Activated CD4-positive, alpha-beta T cell treated with anti-CD3 and anti-CD28 coated beads, Interleukin-2, amount 10 ng/mL, durations not matched to agents 24 days and 14 days (primary cell): ENCODE data around the gene CHST6. TPM values are rescaled to one million over a fixed set of nuclear protein-coding genes. Genes with fewer than 3 reads are reported as not detected.
A peak's percentile ranks its signal among the peaks of the same experiment; 100 is the strongest.
"Not testable (repeated sequence)": the region's sequence is repeated elsewhere in the genome, so short reads cannot be mapped to it uniquely, and the experiment has no call there.

Experiments used
- DNase-seq: peaks from one replicate; pipeline ENCODE4 v3.0.0; 2022
- H3K27ac Mint-ChIP-seq: one replicate; pipeline ENCODE4 v1.8.0; 2022; ENCODE audit warnings: mild to moderate bottlenecking, mixed read lengths
- H3K27me3 Mint-ChIP-seq: one replicate; pipeline ENCODE4 v1.8.0; 2022; ENCODE audit warnings: mixed read lengths
- H3K36me3 Mint-ChIP-seq: one replicate; pipeline ENCODE4 v1.8.0; 2022; ENCODE audit warnings: low read depth, mild to moderate bottlenecking, mixed read lengths
- H3K4me1 Mint-ChIP-seq: one replicate; pipeline ENCODE4 v1.8.0; 2021; ENCODE audit warnings: mixed read lengths
- H3K4me3 Mint-ChIP-seq: one replicate; pipeline ENCODE4 v1.8.0; 2022; ENCODE audit warnings: mild to moderate bottlenecking, moderate library complexity, mixed read lengths
- H3K9me3 Mint-ChIP-seq: one replicate; pipeline ENCODE4 v1.8.0; 2021; ENCODE audit warnings: mixed read lengths
- intact Hi-C: fragments of 100-400 bp; cut with micrococcal nuclease; formaldehyde crosslinking; loops from one replicate; pipeline ENCODE4 v1.15.1; 2023
- total RNA-seq: library from RNA; stranded (reverse); gene quantifications from 2 replicates; pipeline ENCODE4 v1.2.3, GENCODE V29; 2022

The CHST6 gene
- total RNA-seq, 1 donor from 2014 or later: not detected

GRCh38 chr16:75526032-75526790 is 31.0 kb upstream of the CHST6 start:
- no peaks in the 10 kb centered on the region for H3K4me1 Mint-ChIP-seq
- no peaks in the 10 kb centered on the region for H3K27me3 Mint-ChIP-seq
- no peak overlapping the region for H3K27ac Mint-ChIP-seq
- no peak for DNase-seq
- no peaks in the 10 kb centered on the region for H3K9me3 Mint-ChIP-seq
- H3K4me3 Mint-ChIP-seq: no peak overlapping the region
- intact Hi-C loops: no loop called here
- no peaks in the 10 kb centered on the region for H3K36me3 Mint-ChIP-seq

GRCh38 chr16:75519175-75519574 is 23.9 kb upstream of the CHST6 start:
- intact Hi-C loops: no loop called here
- peaks cover 10% of the 10 kb centered on the region for H3K4me1 Mint-ChIP-seq
- H3K27me3 Mint-ChIP-seq: peaks cover 11% of the 10 kb centered on the region
- no peak overlapping the region for H3K27ac Mint-ChIP-seq
- DNase-seq: no peak
- no peaks in the 10 kb centered on the region for H3K9me3 Mint-ChIP-seq
- no peak overlapping the region for H3K4me3 Mint-ChIP-seq
- peaks cover 3% of the 10 kb centered on the region for H3K36me3 Mint-ChIP-seq

- not testable (repeated sequence) for H3K27ac Mint-ChIP-seq, H3K9me3 Mint-ChIP-seq, H3K36me3 Mint-ChIP-seq, H3K4me1 Mint-ChIP-seq
- peak; percentile 78 for DNase-seq
- Mint-ChIP-seq H3K4me3 (peak overlapping the region; percentile 82), H3K27me3 (peaks cover 11% of the 10 kb centered on the region)
- intact Hi-C loops: loop anchor here (2.0 kb wide), 2 partner anchors 48 to 132 kb away; no protein-coding TSS in a partner anchor
These were observed 21.1 kb upstream of the CHST6 start for GRCh38 chr16:75516189-75516966.

- Mint-ChIP-seq H3K36me3 (peaks cover 3% of the 10 kb centered on the region), H3K4me3 (no peak overlapping the region), H3K9me3 (no peaks in the 10 kb centered on the region), H3K27me3 (peaks cover 11% of the 10 kb centered on the region), H3K4me1 (peaks cover 10% of the 10 kb centered on the region), H3K27ac (no peak overlapping the region)
- DNase-seq: no peak
- intact Hi-C loops: no loop called here
These were observed 19.1 kb upstream of the CHST6 start for GRCh38 chr16:75514296-75514695.

GRCh38 chr16:75506574-75506973 is 11.3 kb upstream of the CHST6 start:
- no peak overlapping the region for H3K4me3 Mint-ChIP-seq
- H3K27me3 Mint-ChIP-seq: peaks cover 15% of the 10 kb centered on the region
- H3K9me3 Mint-ChIP-seq: no peaks in the 10 kb centered on the region
- intact Hi-C loops: no loop called here
- no peak for DNase-seq
- no peak overlapping the region for H3K27ac Mint-ChIP-seq
- H3K36me3 Mint-ChIP-seq: no peaks in the 10 kb centered on the region
- H3K4me1 Mint-ChIP-seq: no peaks in the 10 kb centered on the region

- DNase-seq: no peak
- intact Hi-C loops: no loop called here
- no peak overlapping the region for H3K4me3 Mint-ChIP-seq
- no peaks in the 10 kb centered on the region for H3K4me1 Mint-ChIP-seq
- H3K9me3 Mint-ChIP-seq: no peaks in the 10 kb centered on the region
- H3K27me3 Mint-ChIP-seq: peaks cover 15% of the 10 kb centered on the region
- no peaks in the 10 kb centered on the region for H3K36me3 Mint-ChIP-seq
- no peak overlapping the region for H3K27ac Mint-ChIP-seq
These were observed 10.9 kb upstream of the CHST6 start for GRCh38 chr16:75506107-75506506.

GRCh38 chr16:75503801-75504200 is 8.6 kb upstream of the CHST6 start:
- intact Hi-C loops: no loop called here
- Mint-ChIP-seq H3K4me3 (no peak overlapping the region), H3K36me3 (no peaks in the 10 kb centered on the region), H3K4me1 (no peaks in the 10 kb centered on the region), H3K27ac (no peak overlapping the region), H3K27me3 (peaks cover 19% of the 10 kb centered on the region), H3K9me3 (no peaks in the 10 kb centered on the region)
- no peak for DNase-seq

GRCh38 chr16:75502916-75503605 is 7.8 kb upstream of the CHST6 start:
- no peaks in the 10 kb centered on the region for H3K4me1 Mint-ChIP-seq
- peaks cover 17% of the 10 kb centered on the region for H3K27me3 Mint-ChIP-seq
- no peak overlapping the region for H3K27ac Mint-ChIP-seq
- no peaks in the 10 kb centered on the region for H3K9me3 Mint-ChIP-seq
- no peaks in the 10 kb centered on the region for H3K36me3 Mint-ChIP-seq
- DNase-seq: no peak
- intact Hi-C loops: no loop called here
- no peak overlapping the region for H3K4me3 Mint-ChIP-seq

- intact Hi-C loops, H3K4me3 Mint-ChIP-seq, H3K9me3 Mint-ChIP-seq: not testable (repeated sequence)
These were observed 6.6 kb upstream of the CHST6 start for GRCh38 chr16:75501820-75502219.

GRCh38 chr16:75501359-75501758 is 6.1 kb upstream of the CHST6 start:
- H3K9me3 Mint-ChIP-seq: no peaks in the 10 kb centered on the region
- no peak overlapping the region for H3K27ac Mint-ChIP-seq
- H3K4me3 Mint-ChIP-seq: no peak overlapping the region
- peaks cover 22% of the 10 kb centered on the region for H3K27me3 Mint-ChIP-seq
- no peaks in the 10 kb centered on the region for H3K36me3 Mint-ChIP-seq
- no peak for DNase-seq
- no peaks in the 10 kb centered on the region for H3K4me1 Mint-ChIP-seq
- intact Hi-C loops: no loop called here

More at GRCh38 chr16:75501820-75502219, 6.6 kb upstream of the CHST6 start:
- not testable (repeated sequence) for DNase-seq, H3K4me1 Mint-ChIP-seq, H3K27ac Mint-ChIP-seq, H3K36me3 Mint-ChIP-seq
- peaks cover 27% of the 10 kb centered on the region for H3K27me3 Mint-ChIP-seq

GRCh38 chr16:75498605-75499322 is 3.5 kb upstream of the CHST6 start:
- H3K9me3 Mint-ChIP-seq, H3K36me3 Mint-ChIP-seq, DNase-seq, intact Hi-C loops, H3K4me3 Mint-ChIP-seq, H3K4me1 Mint-ChIP-seq, H3K27ac Mint-ChIP-seq: not testable (repeated sequence)
- H3K27me3 Mint-ChIP-seq: peaks cover 32% of the 10 kb centered on the region

- Mint-ChIP-seq H3K36me3 (no peaks in the 10 kb centered on the region), H3K27me3 (peaks cover 42% of the 10 kb centered on the region), H3K27ac (no peak overlapping the region), H3K9me3 (no peaks in the 10 kb centered on the region), H3K4me1 (peaks cover 2% of the 10 kb centered on the region), H3K4me3 (no peak overlapping the region)
- intact Hi-C loops: no loop called here
- no peak for DNase-seq
These were observed 2.3 kb upstream of the CHST6 start for GRCh38 chr16:75497558-75497957.

GRCh38 chr16:75494661-75495075 is 573 bp downstream of the CHST6 start:
- intact Hi-C loops: no loop called here
- H3K36me3 Mint-ChIP-seq: no peaks in the 10 kb centered on the region
- no peaks in the 10 kb centered on the region for H3K9me3 Mint-ChIP-seq
- H3K27ac Mint-ChIP-seq: no peak overlapping the region
- H3K4me1 Mint-ChIP-seq: peaks cover 2% of the 10 kb centered on the region
- H3K27me3 Mint-ChIP-seq: peaks cover 35% of the 10 kb centered on the region
- H3K4me3 Mint-ChIP-seq: peak overlapping the region; percentile 42
- no peak for DNase-seq
